Myometrial cell (primary cell): Measurements from ENCODE around the gene TRIM36. TPM values are rescaled to one million over a fixed set of nuclear protein-coding genes. Genes with fewer than 3 reads are reported as not detected.

ENCODE experiments used
- total RNA-seq: library from RNA; depleted of rRNA; stranded (reverse); fragments of >200 nt; gene quantifications from 2 replicates; pipeline ENCODE4 v1.2.3, GENCODE V29; 2015

The TRIM36 gene
- total RNA-seq: 0.86 and 1.2 TPM in 2 replicates

DNA sequence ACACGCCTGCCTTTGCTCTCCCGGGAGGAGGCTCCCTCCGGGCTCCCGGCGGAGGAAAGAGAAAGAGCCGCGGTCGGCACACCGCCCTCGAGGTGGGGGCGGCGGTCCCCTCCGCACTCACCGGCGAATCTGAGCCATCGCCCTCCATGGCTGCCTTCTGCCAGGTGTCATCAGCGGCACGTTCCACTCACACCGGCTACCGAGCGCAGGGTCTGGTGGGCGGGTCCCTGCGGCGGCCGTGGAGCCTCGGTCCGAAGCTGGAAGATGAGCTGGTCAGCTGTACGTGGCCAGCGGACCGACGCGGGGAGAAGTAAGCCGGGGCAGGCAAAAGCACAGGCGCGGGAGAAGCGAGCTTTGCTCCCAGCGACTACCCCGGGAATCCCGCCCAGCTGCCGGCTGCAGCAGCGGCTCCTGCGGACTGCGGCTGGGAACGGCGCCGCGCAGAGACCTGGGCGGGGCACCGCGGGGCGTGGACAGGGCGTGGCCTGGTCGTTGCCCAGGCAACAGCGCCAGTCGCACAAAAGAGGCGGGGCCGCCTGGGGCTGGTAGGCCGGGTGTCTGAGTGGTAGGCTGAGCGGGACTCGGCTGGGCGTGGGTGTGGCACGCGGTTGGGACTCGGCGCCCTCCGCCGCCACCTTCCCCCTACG is at the start of gene TRIM36:
TSS of gene TRIM36 (minus strand) at position 422 of the 647 bp plus-strand sequence. CDS start at position 148, 274 bp downstream.

Other genes starting within 250 kb of the TRIM36 start
- gene PGGT1B, start 93.0 kb upstream of the TRIM36 start, total RNA-seq: 5.2 and 9.4 TPM in 2 replicates
- gene CCDC112, start 126.7 kb upstream of the TRIM36 start, total RNA-seq: 3.2 and 6.0 TPM in 2 replicates